IMR-90 (cell line): Measurements from ENCODE around the gene DSCAML1. TPM values are rescaled to one million over a fixed set of nuclear protein-coding genes. Genes with fewer than 3 reads are reported as not detected.

ENCODE experiments used
- ATAC-seq: fragments of 200-7000 bp; cut with Tn5 transposase; 2 replicates; pipeline ENCODE4 v1.9.1; 2020; ENCODE audit warnings: low read depth, mild to moderate bottlenecking, moderate library complexity
- BruUV-seq: library from RNA; stranded (reverse); fragments of 400-500 nt; replicated peaks from 2 replicates; lab custom pipeline; 2021; lab: Mats Ljungman, UMichigan
- CTCF ChIA-PET: fragments of 300-600 bp; formaldehyde crosslinking; extraction: SDS; loops from one replicate; lab custom pipeline; 2021; ENCODE audit warnings: antibody characterized with exemption; lab: Yijun Ruan, JAX
- POLR2A ChIA-PET: fragments of 300-600 bp; sonication (Branson Sonifier 250); formaldehyde crosslinking; loops from one replicate; lab custom pipeline; 2022; ENCODE audit warnings: antibody characterized with exemption; ENCODE audit not compliant: unreplicated experiment; lab: Charles Lee
- DNase-seq: peaks from one replicate; pipeline ENCODE4 v3.0.0; 2013
- H2AFZ ChIP-seq: replicated peaks from 2 replicates; pipeline ENCODE3; 2013; ENCODE audit warnings: low read length, mild to moderate bottlenecking; ENCODE audit not compliant: poor library complexity
- H2AK5ac ChIP-seq: 2 replicates; pipeline ENCODE4 v1.6.1; 2013; ENCODE audit warnings: low read depth, low read length, inconsistent platforms
- H2AK9ac ChIP-seq: replicated peaks from 2 replicates; pipeline ENCODE3; 2013; ENCODE audit warnings: mild to moderate bottlenecking, low read depth, low read length, moderate library complexity; ENCODE audit not compliant: poor library complexity
- H2BK120ac ChIP-seq: 2 replicates; pipeline ENCODE4 v1.6.1; 2013; ENCODE audit warnings: low read depth, low read length, inconsistent platforms
- H2BK15ac ChIP-seq: 3 replicates; pipeline ENCODE4 v1.6.1; 2013; ENCODE audit warnings: low read depth, low read length, inconsistent platforms
- H2BK20ac ChIP-seq: 2 replicates; pipeline ENCODE4 v1.6.1; 2013; ENCODE audit warnings: low read depth, mild to moderate bottlenecking, inconsistent platforms, low read length, moderate library complexity
- H2BK5ac ChIP-seq: 2 replicates; pipeline ENCODE4 v1.6.1; 2013; ENCODE audit warnings: mild to moderate bottlenecking, low read depth, low read length, inconsistent platforms; ENCODE audit not compliant: poor library complexity, severe bottlenecking
- H3K14ac ChIP-seq: replicated peaks from 2 replicates; pipeline ENCODE4 v1.6.1; 2013; ENCODE audit warnings: low read depth, low read length, inconsistent platforms
- H3K18ac ChIP-seq: 2 replicates; pipeline ENCODE4 v1.6.1; 2013; ENCODE audit warnings: low read depth, low read length, control low read depth
- H3K23ac ChIP-seq: 2 replicates; pipeline ENCODE4 v1.6.1; 2013; ENCODE audit warnings: low read depth, low read length, inconsistent platforms
- H3K27ac ChIP-seq: 2 replicates; pipeline ENCODE4 v1.5.1; 2013; ENCODE audit warnings: mild to moderate bottlenecking, control low read depth, low read length; ENCODE audit not compliant: insufficient read depth
- H3K27me3 ChIP-seq: 2 replicates; pipeline ENCODE4 v1.6.1; 2013; ENCODE audit warnings: low read length; ENCODE audit not compliant: control insufficient read depth, insufficient read depth
- H3K36me3 ChIP-seq: 2 replicates; pipeline ENCODE4 v1.6.1; 2013; ENCODE audit warnings: low read length, mixed read lengths; ENCODE audit not compliant: control insufficient read depth, insufficient read depth
- H3K4ac ChIP-seq: 2 replicates; pipeline ENCODE4 v1.6.1; 2013; ENCODE audit warnings: low read depth, low read length, inconsistent platforms
- H3K4me1 ChIP-seq: 2 replicates; pipeline ENCODE4 v1.6.1; 2013; ENCODE audit warnings: low read length, mixed read lengths; ENCODE audit not compliant: control insufficient read depth, insufficient read depth
- H3K4me2 ChIP-seq: 2 replicates; pipeline ENCODE4 v1.6.1; 2013; ENCODE audit warnings: low read depth, mild to moderate bottlenecking, control low read depth, low read length, moderate library complexity
- H3K4me3 ChIP-seq: 2 replicates; pipeline ENCODE4 v1.5.1; 2013; ENCODE audit warnings: low read depth, mild to moderate bottlenecking, control low read depth, low read length, moderate library complexity; ENCODE audit not compliant: insufficient read depth
- H3K56ac ChIP-seq: 2 replicates; pipeline ENCODE4 v1.6.1; 2013; ENCODE audit warnings: low read length, inconsistent platforms; ENCODE audit not compliant: insufficient read depth; ENCODE audit errors: extremely low read depth
- H3K79me1 ChIP-seq, 2 experiments: 2 replicates each; pipeline ENCODE4 v1.6.1; 2013; ENCODE audit warnings: low read length in 2 of 2, inconsistent platforms in 1 of 2, low read depth in 1 of 2
- H3K9ac ChIP-seq: 2 replicates; pipeline ENCODE4 v1.6.1; 2013; ENCODE audit warnings: low read depth, low read length, control low read depth
- H3K9me1 ChIP-seq: 2 replicates; pipeline ENCODE4 v1.6.1; 2013; ENCODE audit warnings: low read length, inconsistent platforms; ENCODE audit not compliant: insufficient read depth
- H3K9me3 ChIP-seq: 2 replicates; pipeline ENCODE4 v1.6.1; 2013; ENCODE audit warnings: low read length; ENCODE audit not compliant: control insufficient read depth, insufficient read depth
- H4K20me1 ChIP-seq: 2 replicates; pipeline ENCODE4 v1.6.1; 2013; ENCODE audit warnings: low read length, inconsistent platforms; ENCODE audit not compliant: insufficient read depth
- H4K5ac ChIP-seq: 2 replicates; pipeline ENCODE4 v1.6.1; 2013; ENCODE audit warnings: mild to moderate bottlenecking, low read depth, low read length, control low read depth
- H4K8ac ChIP-seq, 2 experiments: 2 replicates each; pipeline ENCODE4 v1.6.1; 2013; ENCODE audit warnings: low read depth in 2 of 2, low read length in 2 of 2, control low read depth in 1 of 2, inconsistent platforms in 1 of 2
- H4K91ac ChIP-seq: 2 replicates; pipeline ENCODE4 v1.6.1; 2013; ENCODE audit warnings: low read depth, low read length, inconsistent platforms; ENCODE audit not compliant: insufficient read depth
- CEBPB ChIP-seq: IDR thresholded peaks from 2 replicates; pipeline ENCODE4 v1.6.1; 2012; ENCODE audit warnings: low read depth, low read length, improper control_type of control experiment
- CTCF ChIP-seq: conservative IDR thresholded peaks from 2 replicates; pipeline ENCODE4 v1.5.1; 2012; ENCODE audit warnings: mild to moderate bottlenecking, low read depth, low read length, improper control_type of control experiment
- ELK1 ChIP-seq: fragments of 150-350 bp; IDR thresholded peaks from 2 replicates; pipeline ENCODE4 v1.6.1; 2016; ENCODE audit warnings: low read depth, mild to moderate bottlenecking, low read length, moderate library complexity, borderline replicate concordance
- NFE2L2 ChIP-seq: fragments of 150-350 bp; IDR thresholded peaks from 2 replicates; pipeline ENCODE4 v1.6.1; 2016; ENCODE audit warnings: low read depth, mild to moderate bottlenecking, low read length
- RCOR1 ChIP-seq: IDR thresholded peaks from 2 replicates; pipeline ENCODE4 v1.6.1; 2012; ENCODE audit warnings: mild to moderate bottlenecking, low read length, improper control_type of control experiment; ENCODE audit not compliant: insufficient replicate concordance
- RFX5 ChIP-seq: IDR thresholded peaks from 2 replicates; pipeline ENCODE4 v1.8.0; 2012; ENCODE audit warnings: low read depth, mild to moderate bottlenecking, low read length, moderate library complexity
- SMC3 ChIP-seq: fragments of 150-350 bp; IDR thresholded peaks from 2 replicates; pipeline ENCODE4 v1.6.1; 2016; ENCODE audit warnings: low read depth, mild to moderate bottlenecking, antibody characterized with exemption, low read length, moderate library complexity
- WGBS, 2 experiments: methylation state at CpG; one replicate each; pipeline versions ENCODE4 v1.1.5 to v1.1.7; 2013; ENCODE audit warnings: missing lambda C conversion rate in 2 of 2; ENCODE audit not compliant: insufficient read length in 1 of 2; ENCODE audit errors: extremely low coverage in 2 of 2; 5-methylcytosine and 5-hydroxymethylcytosine counted together
- dilution Hi-C: fragments of 300-500 bp; cut with HindIII; formaldehyde crosslinking; loops from one replicate; pipeline ENCODE4 v1.14.3; 2018; ENCODE audit warnings: low sequenced_read_pairs; ENCODE audit not compliant: unreplicated experiment
- in situ Hi-C: fragments of 300-500 bp; cut with MboI; formaldehyde crosslinking; loops from 3 replicates; pipeline ENCODE4 v1.14.3; 2019; ENCODE audit warnings: low sequenced_read_pairs, inconsistent platforms, mixed read lengths
- intact Hi-C: fragments of 100-400 bp; cut with micrococcal nuclease; formaldehyde crosslinking; loops from 2 replicates; pipeline ENCODE4 v1.10.0; 2022
- polyA plus RNA-seq, 3 experiments: library from polyadenylated mRNA; depleted of rRNA; stranded (reverse); fragments of >200 nt; gene quantifications; 2 replicates each; pipeline ENCODE4 v1.2.3, GENCODE V29; 2012; ENCODE audit warnings: low replicate concordance in 1 of 3
- total RNA-seq: library from RNA; depleted of rRNA; stranded (reverse); fragments of >200 nt; gene quantifications from 2 replicates; pipeline ENCODE4 v1.2.3, GENCODE V29; 2012

The DSCAML1 gene
- total and polyA plus RNA-seq, 2 of the 4 experiments (the other 2 are of a cell fraction) = not detected

- Histone ChIP-seq H4K8ac (no peak overlapping the region), H3K14ac (no peak overlapping the region), H3K18ac (no peak overlapping the region), H2AK9ac (no peak overlapping the region), H4K5ac (no peak overlapping the region), H3K9me1 (no peaks in the 10 kb centered on the region), H2BK15ac (no peak overlapping the region), H3K4ac (no peak overlapping the region), H2BK120ac (no peak overlapping the region), H3K4me1 (no peaks in the 10 kb centered on the region), H4K20me1 (no peaks in the 10 kb centered on the region), H3K4me2 (no peak overlapping the region), H2AFZ (no peak overlapping the region), H3K27me3 (peaks cover 5% of the 10 kb centered on the region), H3K56ac (no peak overlapping the region), H2BK20ac (no peak overlapping the region), H4K91ac (no peak overlapping the region), H3K27ac (no peak overlapping the region), H3K4me3 (no peak overlapping the region), H3K9me3 (no peaks in the 10 kb centered on the region), H2AK5ac (no peak overlapping the region), H3K36me3 (no peaks in the 10 kb centered on the region), H2BK5ac (no peak overlapping the region), H3K9ac (no peak overlapping the region), H3K79me1 (no peaks in the 10 kb centered on the region), H3K23ac (no peak overlapping the region)
- POLR2A ChIA-PET = no interaction called here
- intact Hi-C loops (no loop called here), dilution Hi-C loops (no loop called here), in situ Hi-C loops (no loop called here)
- CTCF ChIA-PET = no interaction called here
- no peak for TF ChIP-seq RCOR1
- TF ChIP-seq RFX5 = no peak
- TF ChIP-seq SMC3 = no peak
- no peak for TF ChIP-seq ELK1
- no peak for TF ChIP-seq NFE2L2
- no peak for TF ChIP-seq CEBPB
- TF ChIP-seq CTCF = no peak
- ATAC-seq (no peak), DNase-seq (no peak)
- WGBS, 2 experiments = 80% methylated on average over 1 of the region's 12 CpGs; no CpG with 5 or more reads in 1 of the 2 experiments
- no TSS peak for BruUV-seq
These were observed 162.8 kb downstream of the DSCAML1 start for GRCh38 chr11:117633976-117634755.
